PFSK-1 (cell line): ENCODE data around the gene GALNT14.

Experiments
- FOXP2 ChIP-seq: optimal IDR thresholded peaks from 2 replicates; pipeline ENCODE3; 2011; ENCODE audit warnings: borderline replicate concordance, control low read depth, inconsistent platforms; ENCODE audit not compliant: insufficient read depth; ENCODE audit errors: extremely low read length, extremely low read depth
- POLR2AphosphoS5 ChIP-seq: IDR thresholded peaks from 2 replicates; pipeline ENCODE4 v1.6.1; 2012; ENCODE audit warnings: low read depth, mild to moderate bottlenecking, control low read depth, low read length, moderate library complexity
- REST ChIP-seq, 2 experiments: IDR thresholded peaks; 2 replicates each; pipeline versions ENCODE4 v1.6.1 to v1.8.0; 2011 to 2012; ENCODE audit warnings: low read depth in 2 of 2, low read length in 2 of 2, control low read depth in 1 of 2, inconsistent platforms in 1 of 2, mild to moderate bottlenecking in 1 of 2, moderate library complexity in 1 of 2; ENCODE audit not compliant: insufficient read depth in 1 of 2
- SIN3A ChIP-seq: IDR thresholded peaks from 2 replicates; pipeline ENCODE4 v1.6.1; 2012; ENCODE audit warnings: mild to moderate bottlenecking, low read length, moderate library complexity, borderline replicate concordance; ENCODE audit not compliant: insufficient read depth
- TAF1 ChIP-seq: IDR thresholded peaks from 2 replicates; pipeline ENCODE4 v1.6.1; 2012; ENCODE audit warnings: low read length, control low read depth, borderline replicate concordance; ENCODE audit not compliant: insufficient read depth

Gene GALNT14

GRCh38 chr2:31031132-31031706 is 107.0 kb downstream of the GALNT14 start:
- TF ChIP-seq FOXP2 (no peak), TAF1 (no peak)

GRCh38 chr2:31028417-31028816 is 109.8 kb downstream of the GALNT14 start:
- TF ChIP-seq SIN3A, result no peak
- TF ChIP-seq TAF1, result no peak
- no peak for TF ChIP-seq FOXP2
- no peak for TF ChIP-seq POLR2AphosphoS5
- TF ChIP-seq REST (IDR thresholded peaks at IDR 0.05; ENCODE audit: insufficient read depth in 1 of 2, low read depth in 2 of 2, low read length in 2 of 2), result no peak

DNA sequence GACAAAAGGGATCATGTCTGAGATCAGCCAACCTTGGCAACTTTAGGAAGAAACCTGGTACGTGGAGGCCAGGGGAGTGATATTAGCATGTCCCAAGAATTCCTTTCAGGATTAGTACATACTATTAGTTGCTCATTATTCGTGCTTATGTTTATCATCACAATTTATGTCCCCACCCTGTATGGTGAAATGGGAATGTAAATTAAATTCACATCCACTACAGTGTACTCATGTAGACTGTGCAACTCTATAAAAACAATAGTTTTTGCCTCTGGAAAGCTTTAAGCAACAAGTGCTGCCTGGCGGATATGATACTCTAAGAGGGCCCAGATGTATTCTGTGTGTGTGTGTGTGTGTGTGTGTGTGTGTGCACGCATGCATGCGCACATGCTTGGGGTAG is 110.7 kb downstream of the GALNT14 start:
- TF ChIP-seq POLR2AphosphoS5 (no peak), REST (IDR thresholded peaks at IDR 0.05; ENCODE audit: insufficient read depth in 1 of 2, low read depth in 2 of 2, low read length in 2 of 2) (no peak), FOXP2 (no peak)

DNA sequence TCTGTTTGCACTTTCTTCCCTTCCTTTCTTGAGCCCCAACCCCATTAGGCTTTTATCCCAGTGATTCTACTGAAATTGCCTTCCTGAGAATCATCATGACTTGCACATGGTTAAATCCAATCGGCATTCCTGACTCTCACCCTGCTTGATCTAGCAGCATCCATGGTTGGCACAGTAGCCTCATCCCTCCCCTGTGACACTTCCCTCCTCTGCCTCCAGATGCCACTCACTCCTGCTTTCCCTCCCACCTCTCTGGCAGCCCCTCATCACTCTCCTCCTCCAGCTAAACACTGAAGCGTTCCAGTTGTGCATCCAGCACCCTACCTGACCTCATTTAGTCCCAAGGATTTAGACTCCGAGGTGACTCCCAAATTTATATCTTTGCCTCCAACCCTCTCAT is 114.7 kb downstream of the GALNT14 start:
- TF ChIP-seq REST (IDR thresholded peaks at IDR 0.05; ENCODE audit: insufficient read depth in 1 of 2, low read depth in 2 of 2, low read length in 2 of 2) (no peak), TAF1 (no peak), FOXP2 (no peak), POLR2AphosphoS5 (no peak), SIN3A (no peak)

GRCh38 chr2:31020713-31021112 is 117.5 kb downstream of the GALNT14 start:
- no peak for TF ChIP-seq SIN3A
- TF ChIP-seq REST (IDR thresholded peaks at IDR 0.05; ENCODE audit: insufficient read depth in 1 of 2, low read depth in 2 of 2, low read length in 2 of 2), result no peak
- TF ChIP-seq FOXP2, result no peak
- no peak for TF ChIP-seq TAF1
- TF ChIP-seq POLR2AphosphoS5, result no peak

DNA sequence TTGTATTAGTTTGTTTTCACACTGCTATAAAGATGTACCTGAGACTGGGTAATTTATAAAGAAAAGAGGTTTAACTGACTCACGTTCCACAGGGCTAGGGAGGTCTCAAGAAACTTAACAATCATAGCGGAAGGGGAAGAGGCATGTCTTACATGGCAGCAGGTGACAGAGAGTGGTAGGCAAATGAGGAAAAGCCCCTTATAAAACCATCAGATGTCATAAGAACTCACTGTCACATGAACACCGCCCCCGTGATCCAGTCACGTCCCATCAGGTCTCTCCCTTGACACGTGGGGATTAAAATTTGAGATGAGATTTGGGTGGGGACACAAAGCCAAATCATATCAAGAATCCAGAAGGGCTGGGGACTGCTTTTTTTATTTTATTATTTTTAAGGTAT is 120.0 kb downstream of the GALNT14 start:
- no peak for TF ChIP-seq REST (IDR thresholded peaks at IDR 0.05; ENCODE audit: insufficient read depth in 1 of 2, low read depth in 2 of 2, low read length in 2 of 2)
- no peak for TF ChIP-seq POLR2AphosphoS5
- no peak for TF ChIP-seq TAF1
- no peak for TF ChIP-seq SIN3A
- no peak for TF ChIP-seq FOXP2
